NCI-H2107 treated with DMSO at 0.1 percent for 48 hours (cell line): ENCODE results near the gene FILIP1L.

ENCODE experiments used
- DNase-seq: peaks from one replicate; lab custom pipeline; 2025; ENCODE audit not compliant: unreplicated experiment; lab: John Stamatoyannopoulos, UW

Gene FILIP1L

DNA sequence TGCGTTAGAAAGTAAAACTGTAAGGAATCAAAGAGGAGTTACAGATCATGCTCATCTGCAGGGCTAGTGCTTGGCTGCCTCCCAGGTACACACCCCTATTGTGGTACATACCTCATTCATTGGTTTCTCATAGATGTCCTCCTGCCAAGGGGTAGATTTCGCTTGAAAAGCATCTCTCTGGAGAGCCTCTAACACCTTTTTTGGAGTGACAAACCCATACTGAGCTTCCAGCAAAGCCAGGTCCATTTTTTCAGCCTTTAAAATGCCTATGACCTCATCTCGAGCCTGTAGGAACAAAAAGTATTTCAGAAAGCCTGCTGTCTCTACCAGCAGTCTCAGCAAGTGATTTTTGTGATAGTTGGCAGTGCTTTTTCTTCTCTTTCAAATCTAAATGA is 184.6 kb downstream of the FILIP1L start:
- DNase-seq, result no peak

DNA sequence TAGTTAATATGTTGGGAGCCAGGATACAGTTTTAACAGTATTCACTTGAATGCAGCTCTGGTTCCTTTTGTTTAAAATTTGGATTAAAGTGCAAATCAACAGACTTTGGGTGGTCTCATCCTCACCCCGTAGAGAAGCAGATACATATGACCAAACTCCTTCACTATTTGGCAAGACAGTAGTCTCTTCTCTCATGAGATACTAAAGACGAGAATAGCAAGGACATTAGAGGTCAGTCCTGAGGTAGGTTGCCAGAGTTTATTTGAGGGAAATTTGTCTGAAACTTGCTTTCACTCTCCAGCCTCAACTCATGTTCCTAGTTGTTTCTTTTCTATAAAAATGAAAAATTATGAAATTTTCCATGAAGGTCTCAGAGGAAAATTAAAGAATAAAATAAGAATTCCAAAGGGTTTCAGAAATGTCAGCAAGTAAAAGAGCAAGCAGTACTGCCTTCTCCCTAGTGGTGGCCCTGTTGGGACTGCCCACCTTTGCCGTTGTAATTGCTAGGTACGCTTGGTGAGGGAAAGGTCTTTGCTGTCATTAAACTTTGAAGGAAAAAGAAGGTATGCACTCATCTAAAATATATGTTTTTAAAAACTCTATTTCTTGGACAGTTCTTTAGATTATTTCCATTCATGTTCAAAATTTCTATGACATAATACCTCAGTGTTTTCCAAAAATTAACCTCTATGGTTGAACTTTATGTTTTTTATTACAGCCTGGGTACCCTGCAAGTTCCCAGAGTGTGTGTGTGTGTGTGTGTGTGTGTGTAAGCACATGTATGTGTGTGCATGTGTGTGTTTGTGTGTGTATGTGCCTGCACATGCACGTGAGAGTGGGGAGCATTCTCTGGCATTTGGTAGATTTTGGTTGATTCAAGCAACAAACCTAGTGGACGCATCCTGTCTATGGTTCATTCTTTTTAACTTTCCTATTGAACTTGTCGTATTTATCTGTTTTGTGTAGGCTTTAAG is 185.2 kb downstream of the FILIP1L start:
- no peak for DNase-seq

DNA sequence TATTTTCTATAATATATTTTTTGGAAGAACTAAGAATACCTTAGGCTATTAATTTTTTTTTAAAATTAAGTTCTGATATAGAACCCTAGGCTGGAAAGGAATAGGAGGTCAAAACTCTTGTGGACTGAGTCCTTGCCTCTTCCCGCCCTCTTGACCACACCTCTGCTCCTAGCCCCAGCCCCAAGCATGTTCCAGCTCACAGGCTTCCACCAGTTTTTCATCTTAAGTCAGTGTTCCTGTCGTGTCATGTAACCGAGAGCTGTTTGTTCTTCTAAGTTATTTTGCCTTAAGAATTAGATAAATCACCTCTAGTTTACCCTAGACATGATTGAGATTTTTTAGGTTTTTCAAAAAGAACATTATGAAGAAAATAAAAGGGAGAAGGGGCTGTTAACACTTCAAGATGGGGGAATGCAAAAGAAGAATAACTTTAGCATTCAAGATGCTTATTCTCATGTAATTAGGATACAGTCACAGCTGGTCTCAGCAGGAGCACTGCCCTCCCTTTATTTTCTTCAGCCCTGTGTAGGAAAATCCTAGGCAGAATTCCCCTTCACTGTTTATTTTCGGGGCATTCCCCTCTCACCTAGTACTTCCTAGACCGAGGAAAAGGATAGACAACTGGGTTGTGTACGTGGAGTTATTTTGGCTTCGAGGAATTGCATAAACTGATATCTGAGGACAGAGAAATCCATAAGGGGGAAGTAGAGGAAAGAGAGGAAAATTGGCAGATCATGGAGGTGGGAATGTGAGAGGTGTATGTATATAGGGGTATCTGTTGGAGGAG is 186.4 kb downstream of the FILIP1L start:
- no peak for DNase-seq

DNA sequence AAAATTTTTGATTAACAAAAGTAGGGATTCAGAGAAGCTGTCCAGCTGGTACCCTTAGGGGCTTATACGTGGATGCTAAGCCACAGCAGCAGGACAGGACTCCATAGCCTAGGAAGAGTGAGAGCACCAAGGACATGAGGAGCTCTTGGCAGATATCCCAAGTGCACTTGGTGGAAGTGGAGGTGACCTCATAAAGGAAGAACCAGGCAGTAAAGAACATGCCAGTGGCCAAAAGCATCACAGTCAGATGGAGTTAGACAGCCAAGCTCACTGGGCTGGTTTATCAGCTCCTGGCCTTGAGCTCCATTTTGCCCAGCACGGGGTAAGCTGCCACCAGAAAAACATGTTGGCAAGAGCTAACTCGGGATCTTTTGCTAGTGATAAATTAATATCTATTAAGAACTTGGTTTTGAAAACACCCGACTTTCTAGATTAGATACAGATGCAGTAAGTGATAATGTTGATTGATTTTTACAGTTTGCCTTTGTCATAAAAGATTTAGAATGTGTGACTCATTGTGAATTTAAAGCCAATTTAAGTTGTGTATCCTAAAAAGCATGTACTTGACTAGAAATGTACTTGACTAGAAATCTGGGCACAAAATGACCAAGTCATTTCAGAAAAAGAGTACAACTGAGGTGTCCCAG is 188.6 kb downstream of the FILIP1L start:
- DNase-seq, result no peak

DNA sequence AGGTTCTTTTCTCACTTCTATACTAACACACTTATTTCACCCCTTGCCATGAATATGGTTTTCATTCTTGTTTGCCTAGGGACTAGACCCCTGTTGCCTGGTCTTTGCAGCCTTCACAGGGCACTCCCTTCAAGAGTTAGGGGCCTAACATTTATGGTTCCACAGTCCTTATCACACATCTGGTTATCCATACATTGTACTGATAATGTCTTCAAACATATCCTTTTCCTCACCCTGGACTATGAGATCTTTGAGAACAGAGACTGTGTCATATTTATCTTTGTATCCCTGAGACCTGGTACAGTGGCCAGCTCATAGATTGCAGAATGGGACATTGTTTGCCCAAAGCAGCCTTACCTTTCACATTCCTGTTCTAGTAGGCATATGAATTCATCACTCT is 190.4 kb downstream of the FILIP1L start:
- no peak for DNase-seq

DNA sequence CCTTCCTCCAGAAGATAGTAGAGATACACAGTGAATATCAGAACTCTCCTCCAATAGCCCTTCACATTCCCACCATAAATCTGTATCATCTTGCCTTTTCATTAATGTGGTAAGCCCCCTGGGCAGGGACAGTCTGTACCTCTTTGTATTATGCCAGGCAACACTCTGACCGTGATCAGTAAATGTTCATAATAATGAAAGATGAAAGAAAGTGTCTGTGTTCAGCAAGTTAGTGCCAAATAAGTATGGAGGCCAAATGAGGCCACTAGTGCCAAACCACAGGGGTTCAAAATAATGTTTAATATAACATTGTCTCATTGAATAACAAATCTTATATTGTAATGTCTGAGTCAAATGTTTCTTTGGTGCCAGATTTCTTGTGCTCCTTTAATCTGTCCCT is 192.3 kb downstream of the FILIP1L start:
- no peak for DNase-seq

DNA sequence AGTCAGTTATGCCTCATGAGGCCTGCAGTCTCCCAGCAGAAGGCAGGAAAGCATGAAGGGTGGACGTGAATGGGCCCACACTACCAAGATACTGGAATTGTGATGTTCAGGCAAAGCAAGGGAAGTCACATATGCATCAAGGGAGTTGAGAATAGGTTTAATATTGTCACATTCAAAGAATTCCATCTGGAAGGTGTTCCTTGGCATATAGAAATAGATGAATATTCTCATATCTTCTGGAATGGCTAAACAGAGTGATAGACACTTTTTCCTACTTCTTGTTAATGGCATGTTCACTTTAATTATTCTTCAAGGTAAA is 193.0 kb downstream of the FILIP1L start:
- DNase-seq, result no peak

DNA sequence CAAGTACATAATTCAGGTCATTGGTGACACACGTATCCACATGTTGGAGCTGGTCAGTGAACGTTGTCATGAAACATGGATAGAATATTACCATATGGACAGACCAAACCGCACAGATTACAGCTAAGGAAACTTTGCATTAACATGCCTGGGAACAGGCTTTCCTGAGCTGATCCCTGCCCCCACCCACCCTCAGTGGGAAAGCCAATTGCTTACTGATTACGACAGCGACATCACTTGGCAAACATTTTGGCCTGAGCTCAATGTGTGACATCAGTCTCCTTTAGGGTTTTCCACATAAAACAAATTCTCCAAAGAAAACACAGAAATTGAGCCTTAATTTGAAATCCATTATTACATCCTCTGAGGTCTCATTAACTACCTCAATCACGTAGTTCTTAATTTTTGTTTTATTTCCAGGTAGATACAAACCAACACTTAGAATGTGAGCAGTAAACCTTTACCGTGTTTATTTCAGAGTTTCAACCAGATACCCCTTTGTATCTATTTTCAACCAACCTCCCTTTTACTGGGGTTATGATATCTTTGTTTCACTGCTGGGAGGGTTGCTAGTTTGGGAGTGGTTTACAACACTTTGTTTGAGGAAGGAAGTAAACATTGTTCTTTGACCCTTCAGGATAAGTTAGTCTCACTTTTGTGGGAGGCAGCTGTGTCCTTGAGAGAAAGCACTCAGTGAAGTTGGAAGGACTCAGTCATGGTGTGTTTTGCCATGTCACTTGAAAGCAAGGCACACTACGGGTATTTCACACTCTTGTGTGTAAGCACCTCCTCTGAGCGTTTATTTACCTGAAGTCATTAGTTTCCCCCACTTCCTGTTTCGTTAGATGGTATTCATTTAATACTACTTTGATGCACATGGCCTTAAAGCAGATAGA is 193.6 kb downstream of the FILIP1L start:
- no peak for DNase-seq

DNA sequence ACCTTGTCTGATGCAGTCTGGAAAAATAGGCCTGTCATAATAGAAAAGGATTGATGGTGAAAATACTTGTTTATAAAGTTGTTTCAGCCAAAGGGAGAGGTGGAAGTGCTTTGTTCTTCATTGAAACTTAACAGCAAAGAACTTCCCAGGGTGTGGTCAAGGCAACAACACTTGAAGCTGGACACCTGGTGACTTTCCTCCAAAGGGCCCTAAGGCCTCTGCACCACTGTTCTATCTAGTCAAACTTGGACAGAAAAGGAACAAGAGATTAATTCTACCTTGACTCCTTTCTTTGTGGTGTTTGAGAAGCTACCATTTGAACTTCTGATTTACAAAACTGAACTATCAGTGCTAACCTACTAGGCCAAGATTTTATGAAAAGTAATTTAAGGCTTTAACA is 194.6 kb downstream of the FILIP1L start:
- DNase-seq, result no peak

DNA sequence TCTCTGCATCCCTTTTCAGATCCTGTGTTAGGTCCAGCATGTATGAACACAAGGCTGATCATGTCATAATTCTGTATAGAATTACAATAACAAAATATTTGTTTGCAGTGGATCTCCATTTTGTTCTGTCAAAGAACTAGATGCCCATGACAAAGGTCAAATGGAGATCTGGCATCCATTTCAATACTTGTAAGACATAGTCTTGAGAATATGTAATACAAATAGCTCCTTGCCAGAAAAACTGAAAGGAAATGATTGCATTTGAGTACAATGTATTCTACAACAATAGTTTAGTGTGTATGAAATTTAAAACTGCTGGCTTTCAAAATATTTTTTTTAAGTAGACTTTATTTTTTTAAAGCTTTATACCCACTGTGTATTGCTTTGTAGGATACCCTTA is 195.6 kb downstream of the FILIP1L start:
- DNase-seq, result no peak

DNA sequence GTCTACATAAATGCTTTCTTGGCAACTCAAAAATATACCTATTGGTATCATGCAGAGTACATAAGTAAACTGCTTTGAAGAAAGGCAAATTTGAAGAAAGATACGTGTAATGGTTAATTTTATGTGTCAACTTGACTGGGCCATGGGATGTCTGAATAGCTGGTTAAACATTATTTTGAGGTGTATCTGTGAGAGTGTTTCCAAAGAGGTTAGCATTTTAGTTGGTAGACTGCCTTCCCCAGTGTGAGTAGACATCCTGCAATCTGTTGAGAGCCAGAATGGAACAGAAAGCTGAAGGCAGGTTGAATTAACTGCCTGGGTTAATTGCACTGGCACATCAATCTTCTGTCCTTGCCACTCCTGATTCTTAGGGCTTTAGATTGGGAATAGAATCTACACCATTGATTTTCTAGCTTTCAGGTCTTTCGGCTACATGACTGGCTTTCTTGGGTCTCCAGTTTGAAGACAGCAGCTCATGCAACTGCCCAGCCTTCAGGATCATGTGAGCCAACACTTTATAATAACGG is 198.3 kb downstream of the FILIP1L start:
- DNase-seq, result no peak

DNA sequence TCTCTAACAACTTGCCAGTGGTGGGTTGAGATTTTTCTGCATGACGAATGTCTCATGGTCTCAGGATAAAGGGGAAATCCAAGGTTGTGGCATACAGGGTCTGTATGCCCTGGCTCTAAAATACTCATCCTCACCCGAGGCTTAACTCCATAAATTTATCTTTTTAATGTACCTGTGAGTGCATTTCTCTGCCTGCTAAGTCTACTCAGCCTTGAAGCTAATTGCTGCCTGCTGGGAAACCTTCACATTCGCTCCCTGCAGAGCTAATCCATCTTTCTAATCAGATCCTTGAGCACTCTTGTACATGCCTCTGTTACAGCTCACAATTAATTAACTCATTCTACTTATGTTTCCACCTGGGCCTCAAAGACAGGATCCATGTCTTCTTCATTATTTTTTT is 202.9 kb downstream of the FILIP1L start:
- DNase-seq, result no peak

DNA sequence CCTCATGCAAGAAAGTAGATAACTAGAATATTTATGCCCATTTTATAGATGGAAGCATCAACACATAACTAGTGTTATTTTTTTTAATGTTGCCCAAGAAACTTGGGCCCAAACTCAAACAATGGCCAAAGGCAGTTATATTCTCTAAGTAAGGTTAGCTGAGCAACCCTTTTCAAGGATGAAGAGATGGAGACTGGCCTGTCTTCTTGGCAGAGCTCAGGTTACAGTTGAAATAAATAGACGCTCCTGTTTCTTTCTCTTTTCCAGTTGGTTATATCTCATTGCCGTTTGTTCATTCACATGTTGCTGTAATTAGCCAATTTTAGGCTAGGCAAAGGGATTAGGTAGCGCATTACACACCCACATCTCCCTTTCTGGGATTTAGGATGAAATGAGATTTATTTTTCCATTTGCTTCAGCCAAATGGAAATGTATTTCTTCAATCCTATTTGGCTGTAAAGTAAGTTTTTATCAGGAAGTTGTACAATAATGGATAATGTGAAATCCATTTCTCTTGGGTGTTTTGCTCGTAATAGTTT is 203.5 kb downstream of the FILIP1L start:
- DNase-seq, result no peak

DNA sequence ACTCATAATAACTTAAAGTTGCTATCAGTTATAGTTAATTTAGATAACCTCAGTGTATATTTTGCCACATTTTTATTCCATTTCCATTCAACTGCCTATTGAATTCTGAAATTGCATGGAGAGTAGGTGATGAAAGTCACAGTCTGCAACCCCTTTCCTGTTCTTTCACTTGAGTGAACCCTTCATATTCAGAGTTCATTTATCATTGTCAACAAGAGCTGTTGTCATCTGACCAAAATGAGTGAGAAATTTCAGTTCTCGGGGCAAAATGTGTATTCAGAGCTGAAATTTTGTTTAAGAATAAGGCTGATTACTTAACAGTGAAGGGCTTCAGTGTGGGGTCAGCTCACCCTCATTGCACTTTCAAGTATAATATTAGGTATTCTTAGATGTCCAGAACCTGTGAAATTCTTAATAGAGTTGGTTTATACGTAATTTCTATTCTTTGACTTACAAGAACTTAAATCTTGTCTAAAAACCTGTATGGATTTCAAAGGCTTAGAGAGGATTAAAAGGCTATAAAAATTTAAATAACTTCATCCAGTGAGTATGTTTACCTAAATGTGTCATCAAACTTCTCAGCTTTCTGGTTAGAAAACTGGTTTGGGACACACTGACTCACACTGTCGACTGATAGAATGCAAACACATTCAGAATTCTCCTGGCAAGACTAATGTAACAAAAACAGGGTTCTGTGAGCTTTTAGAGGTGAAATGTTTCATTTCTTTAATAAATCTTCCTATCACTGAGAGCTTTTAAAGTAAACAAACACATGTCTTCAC is 204.4 kb downstream of the FILIP1L start:
- no peak for DNase-seq

DNA sequence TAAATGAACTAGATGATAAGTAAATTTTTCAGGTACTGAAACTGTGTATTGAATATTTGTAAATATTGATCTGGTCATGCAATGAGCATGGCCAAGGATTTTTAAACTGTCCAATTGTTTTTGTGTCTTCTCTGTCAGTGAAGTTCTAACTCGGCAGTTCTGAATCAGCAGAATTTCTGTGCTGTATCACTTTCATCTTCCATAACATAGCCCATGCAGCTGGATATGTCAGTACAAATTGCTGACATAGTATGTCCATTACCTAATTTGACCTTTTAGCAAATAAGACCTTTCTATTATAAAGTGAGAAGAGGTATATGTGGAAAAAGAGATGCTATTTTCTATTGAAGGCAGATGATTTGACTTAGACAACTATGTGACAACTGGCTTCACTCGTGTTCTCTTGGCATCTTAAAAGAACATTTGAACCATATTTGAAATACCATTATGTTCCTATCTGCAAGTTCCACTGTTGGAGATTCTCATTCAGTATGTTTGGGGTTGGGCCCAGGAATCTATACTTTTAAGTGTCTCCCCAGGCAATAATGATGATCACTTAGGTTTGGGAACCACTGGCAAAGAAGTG is 206.2 kb downstream of the FILIP1L start:
- DNase-seq, result no peak

DNA sequence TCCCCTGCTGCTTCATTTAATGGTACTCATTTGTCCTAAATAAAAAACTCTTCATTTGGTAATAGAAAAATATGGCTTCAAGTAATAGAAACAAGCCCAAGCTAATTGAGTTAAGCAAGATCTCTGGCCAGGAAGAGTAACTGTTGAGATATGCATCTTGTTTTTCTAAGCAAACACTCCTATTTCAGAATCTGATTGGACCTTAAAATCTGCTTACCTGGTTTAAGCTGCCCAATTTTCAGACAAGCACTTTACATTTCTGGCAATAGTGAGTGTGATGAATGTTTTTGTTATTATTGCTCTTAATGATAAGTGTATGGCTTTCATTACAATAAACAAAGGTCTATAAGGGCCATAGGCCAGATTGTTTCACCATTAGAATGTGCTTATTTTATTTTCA is 210.4 kb downstream of the FILIP1L start:
- DNase-seq, result no peak

DNA sequence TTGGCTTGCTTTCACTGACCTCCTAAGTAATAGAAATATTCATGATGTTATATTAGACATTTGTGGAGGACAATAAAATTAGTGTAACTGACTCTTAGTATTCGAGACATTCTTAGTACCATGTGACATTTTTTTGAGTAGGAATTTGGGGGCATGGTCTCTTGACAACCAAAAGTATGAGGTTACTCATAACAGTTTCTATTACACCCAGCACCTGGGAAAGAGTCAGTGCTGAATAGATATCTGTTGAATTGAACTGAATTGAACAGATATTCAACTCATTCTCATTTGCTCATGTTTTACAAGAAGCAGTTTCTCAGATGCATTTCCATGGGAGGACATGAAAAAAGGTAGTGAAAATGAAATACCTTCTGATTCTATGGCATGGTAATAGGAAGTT is 212.2 kb downstream of the FILIP1L start:
- DNase-seq, result no peak

DNA sequence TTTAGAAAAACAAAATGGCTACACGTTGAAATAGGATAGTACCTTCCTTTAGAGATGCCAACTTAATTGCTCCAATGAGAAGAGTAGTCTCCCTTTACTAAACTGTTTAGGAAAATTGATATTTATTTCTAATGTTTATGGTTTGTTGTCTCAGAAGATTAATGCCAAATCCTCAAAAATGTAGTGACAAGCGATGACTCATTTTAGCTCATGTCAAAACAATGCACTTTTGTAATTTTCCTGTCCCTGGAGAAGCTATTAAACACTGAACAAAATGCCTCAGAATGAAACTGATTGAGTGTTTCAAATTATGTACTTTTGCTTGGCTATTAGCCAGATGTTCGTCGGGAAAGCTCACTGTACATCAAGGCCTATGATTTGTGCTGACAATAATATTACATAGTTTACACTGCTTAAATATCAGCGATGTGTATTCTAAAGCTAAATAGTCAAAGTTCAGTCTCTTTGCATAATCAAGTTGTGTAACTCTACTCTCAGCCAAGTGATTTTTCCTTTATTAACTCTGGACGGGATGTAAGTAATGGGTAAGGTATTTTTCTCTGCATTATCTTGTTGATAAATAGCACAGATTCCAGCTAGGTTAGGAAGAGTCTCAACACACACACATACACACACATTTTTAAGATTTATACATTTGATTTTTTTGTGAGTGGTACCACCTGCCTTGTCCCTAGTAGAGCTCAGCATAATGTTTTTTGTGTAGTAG is 212.9 kb downstream of the FILIP1L start:
- no peak for DNase-seq

DNA sequence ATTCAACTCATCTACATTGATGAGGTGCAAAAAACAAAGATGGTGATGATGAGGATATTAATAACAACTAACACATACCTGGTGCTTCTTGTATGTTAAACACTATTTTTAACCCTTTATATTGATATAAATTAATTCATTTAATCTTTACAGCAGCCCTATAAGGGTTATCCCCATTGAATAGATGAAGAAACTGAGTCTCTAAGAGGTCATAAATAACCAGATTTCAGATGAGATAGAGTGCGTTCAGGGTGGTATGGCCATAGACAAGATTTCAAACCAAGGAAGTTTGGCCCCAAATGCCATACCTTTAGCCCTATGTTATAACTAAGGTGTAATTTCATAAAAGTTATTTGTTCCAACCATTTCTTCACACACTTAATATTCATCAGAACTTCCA is 214.1 kb downstream of the FILIP1L start:
- no peak for DNase-seq
